HepG2 (cell line): ENCODE results near the gene ATP9A. TPM values are rescaled to one million over a fixed set of nuclear protein-coding genes. Genes with fewer than 3 reads are reported as not detected.

Experiments
- HNRNPH1 ChIP-seq: fragments of 200-400 bp; formaldehyde crosslinking; optimal IDR thresholded peaks from 2 replicates; pipeline ENCODE3; 2017; ENCODE audit warnings: mild to moderate bottlenecking, low read depth, low read length
- SAFB2 ChIP-seq: sonication (generic); formaldehyde crosslinking; IDR thresholded peaks from 2 replicates; pipeline ENCODE4 v1.5.1; 2020; ENCODE audit warnings: missing genetic modification reagents, low read depth, mild to moderate bottlenecking, borderline replicate concordance
- SP5 ChIP-seq: IDR thresholded peaks from 2 replicates; pipeline ENCODE4 v1.6.1; 2016; ENCODE audit warnings: low read depth, borderline replicate concordance
- TBL1XR1 ChIP-seq: fragments of 150-350 bp; IDR thresholded peaks from 2 replicates; pipeline ENCODE4 v1.6.1; 2014; ENCODE audit warnings: borderline replicate concordance, low read length; ENCODE audit not compliant: partially characterized antibody
- XBP1 ChIP-seq: sonication (generic); formaldehyde crosslinking; IDR thresholded peaks from 2 replicates; pipeline ENCODE4 v1.5.0; 2020; ENCODE audit warnings: missing genetic modification reagents
- ZBTB7B ChIP-seq: sonication (generic); formaldehyde crosslinking; IDR thresholded peaks from 2 replicates; pipeline ENCODE4 v1.4.0; 2020; ENCODE audit warnings: missing genetic modification reagents
- ZNF24 ChIP-seq: fragments of 450-650 bp; IDR thresholded peaks from 2 replicates; pipeline ENCODE4 v1.6.1; 2017; ENCODE audit warnings: antibody characterized with exemption, mild to moderate bottlenecking
- polyA plus RNA-seq, 8 experiments: library from polyadenylated mRNA; depleted of rRNA in 3 of 8; stranded (reverse) in 7 of 8; unstranded in 1 of 8; fragments of >200 nt; fragmentation: Illumina TruSeq in 4 of 8; extraction: Trizol in 4 of 8; gene quantifications; 2 replicates each; pipeline versions ENCODE4 v1.2.1 to v1.2.3, GENCODE V29; 2011 to 2016; ENCODE audit warnings: low read depth in 4 of 8, missing spikeins in 1 of 8, mixed read lengths in 1 of 8; ENCODE audit not compliant: insufficient read depth in 1 of 8
- total RNA-seq, 5 experiments: library from RNA; depleted of rRNA; stranded (reverse); fragments of >200 nt; fragmentation: Illumina TruSeq; extraction: Trizol; gene quantifications; 2 replicates each; pipeline ENCODE4 v1.2.3, GENCODE V29; 2016; ENCODE audit warnings: low read depth in 1 of 5
- TF ChIP-seq, protein P1 (sequence below): sonication (generic); formaldehyde crosslinking; IDR thresholded peaks from 2 replicates; pipeline ENCODE4 v1.5.0; 2020; ENCODE audit warnings: missing genetic modification reagents
- TF ChIP-seq, protein P2 (sequence below): sonication (generic); formaldehyde crosslinking; IDR thresholded peaks from 2 replicates; pipeline ENCODE4 v1.4.0; 2020; ENCODE audit warnings: mild to moderate bottlenecking, low read depth, missing genetic modification reagents
- TF ChIP-seq, protein P3 (sequence below): sonication (generic); formaldehyde crosslinking; IDR thresholded peaks from 2 replicates; pipeline ENCODE4 v1.4.0; 2020; ENCODE audit warnings: missing genetic modification reagents, borderline replicate concordance

ATP9A gene
- total and polyA plus RNA-seq, 2 of the 13 experiments (the other 11 are each of a cell fraction or from before 2014, with no cell fraction given): 11.8 to 18.5 TPM

DNA sequence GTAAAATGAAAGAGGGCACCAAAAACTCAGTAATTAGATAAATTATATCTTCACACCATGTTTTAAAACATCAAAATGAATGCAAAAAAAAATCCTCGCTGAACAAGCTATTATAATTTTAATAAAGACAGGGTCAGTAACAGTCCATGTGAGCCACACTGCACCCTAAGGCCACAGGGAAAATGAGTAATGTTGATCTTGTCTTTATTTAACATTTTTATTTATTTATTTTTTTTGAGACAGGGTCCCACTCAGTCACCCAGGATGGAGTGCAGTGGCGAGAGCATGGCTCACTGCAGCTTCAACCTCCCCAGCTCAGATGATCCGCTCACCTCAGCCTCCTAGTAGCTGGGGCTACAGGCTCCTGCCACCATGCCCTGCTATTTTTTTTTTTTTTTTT lies 217.0 kb downstream of the ATP9A start (continued):
- no peak for TF ChIP-seq ZBTB7B (CRISPR knock-in tag)
- TF ChIP-seq SAFB2 (CRISPR knock-in tag): no peak
- no peak for TF ChIP-seq TBL1XR1
- TF ChIP-seq, protein P1, sequence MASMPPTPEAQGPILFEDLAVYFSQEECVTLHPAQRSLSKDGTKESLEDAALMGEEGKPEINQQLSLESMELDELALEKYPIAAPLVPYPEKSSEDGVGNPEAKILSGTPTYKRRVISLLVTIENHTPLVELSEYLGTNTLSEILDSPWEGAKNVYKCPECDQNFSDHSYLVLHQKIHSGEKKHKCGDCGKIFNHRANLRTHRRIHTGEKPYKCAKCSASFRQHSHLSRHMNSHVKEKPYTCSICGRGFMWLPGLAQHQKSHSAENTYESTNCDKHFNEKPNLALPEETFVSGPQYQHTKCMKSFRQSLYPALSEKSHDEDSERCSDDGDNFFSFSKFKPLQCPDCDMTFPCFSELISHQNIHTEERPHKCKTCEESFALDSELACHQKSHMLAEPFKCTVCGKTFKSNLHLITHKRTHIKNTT (CRISPR knock-in tag): no peak
- TF ChIP-seq, protein P2, sequence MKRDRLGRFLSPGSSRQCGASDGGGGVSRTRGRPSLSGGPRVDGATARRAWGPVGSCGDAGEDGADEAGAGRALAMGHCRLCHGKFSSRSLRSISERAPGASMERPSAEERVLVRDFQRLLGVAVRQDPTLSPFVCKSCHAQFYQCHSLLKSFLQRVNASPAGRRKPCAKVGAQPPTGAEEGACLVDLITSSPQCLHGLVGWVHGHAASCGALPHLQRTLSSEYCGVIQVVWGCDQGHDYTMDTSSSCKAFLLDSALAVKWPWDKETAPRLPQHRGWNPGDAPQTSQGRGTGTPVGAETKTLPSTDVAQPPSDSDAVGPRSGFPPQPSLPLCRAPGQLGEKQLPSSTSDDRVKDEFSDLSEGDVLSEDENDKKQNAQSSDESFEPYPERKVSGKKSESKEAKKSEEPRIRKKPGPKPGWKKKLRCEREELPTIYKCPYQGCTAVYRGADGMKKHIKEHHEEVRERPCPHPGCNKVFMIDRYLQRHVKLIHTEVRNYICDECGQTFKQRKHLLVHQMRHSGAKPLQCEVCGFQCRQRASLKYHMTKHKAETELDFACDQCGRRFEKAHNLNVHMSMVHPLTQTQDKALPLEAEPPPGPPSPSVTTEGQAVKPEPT (CRISPR knock-in tag): no peak
- no peak for TF ChIP-seq XBP1 (CRISPR knock-in tag)
- no peak for TF ChIP-seq ZNF24
- TF ChIP-seq SP5 (CRISPR knock-in tag): no peak
- no peak for TF ChIP-seq HNRNPH1
- TF ChIP-seq, protein P3, sequence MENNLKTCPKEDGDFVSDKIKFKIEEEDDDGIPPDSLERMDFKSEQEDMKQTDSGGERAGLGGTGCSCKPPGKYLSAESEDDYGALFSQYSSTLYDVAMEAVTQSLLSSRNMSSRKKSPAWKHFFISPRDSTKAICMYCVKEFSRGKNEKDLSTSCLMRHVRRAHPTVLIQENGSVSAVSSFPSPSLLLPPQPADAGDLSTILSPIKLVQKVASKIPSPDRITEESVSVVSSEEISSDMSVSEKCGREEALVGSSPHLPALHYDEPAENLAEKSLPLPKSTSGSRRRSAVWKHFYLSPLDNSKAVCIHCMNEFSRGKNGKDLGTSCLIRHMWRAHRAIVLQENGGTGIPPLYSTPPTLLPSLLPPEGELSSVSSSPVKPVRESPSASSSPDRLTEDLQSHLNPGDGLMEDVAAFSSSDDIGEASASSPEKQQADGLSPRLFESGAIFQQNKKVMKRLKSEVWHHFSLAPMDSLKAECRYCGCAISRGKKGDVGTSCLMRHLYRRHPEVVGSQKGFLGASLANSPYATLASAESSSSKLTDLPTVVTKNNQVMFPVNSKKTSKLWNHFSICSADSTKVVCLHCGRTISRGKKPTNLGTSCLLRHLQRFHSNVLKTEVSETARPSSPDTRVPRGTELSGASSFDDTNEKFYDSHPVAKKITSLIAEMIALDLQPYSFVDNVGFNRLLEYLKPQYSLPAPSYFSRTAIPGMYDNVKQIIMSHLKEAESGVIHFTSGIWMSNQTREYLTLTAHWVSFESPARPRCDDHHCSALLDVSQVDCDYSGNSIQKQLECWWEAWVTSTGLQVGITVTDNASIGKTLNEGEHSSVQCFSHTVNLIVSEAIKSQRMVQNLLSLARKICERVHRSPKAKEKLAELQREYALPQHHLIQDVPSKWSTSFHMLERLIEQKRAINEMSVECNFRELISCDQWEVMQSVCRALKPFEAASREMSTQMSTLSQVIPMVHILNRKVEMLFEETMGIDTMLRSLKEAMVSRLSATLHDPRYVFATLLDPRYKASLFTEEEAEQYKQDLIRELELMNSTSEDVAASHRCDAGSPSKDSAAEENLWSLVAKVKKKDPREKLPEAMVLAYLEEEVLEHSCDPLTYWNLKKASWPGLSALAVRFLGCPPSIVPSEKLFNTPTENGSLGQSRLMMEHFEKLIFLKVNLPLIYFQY (CRISPR knock-in tag): no peak
